Activated naive CD8-positive, alpha-beta T cell (primary cell): ENCODE results near the gene NELL1.

Source experiments
- H3K27ac Mint-ChIP-seq: one replicate; pipeline ENCODE4 v1.8.0; 2021; ENCODE audit warnings: mixed read lengths
- H3K27me3 Mint-ChIP-seq: one replicate; pipeline ENCODE4 v1.8.0; 2021; ENCODE audit warnings: mixed read lengths
- H3K36me3 Mint-ChIP-seq: one replicate; pipeline ENCODE4 v1.8.0; 2021; ENCODE audit warnings: mixed read lengths
- H3K4me1 Mint-ChIP-seq: one replicate; pipeline ENCODE4 v1.8.0; 2021; ENCODE audit warnings: low read depth, mixed read lengths
- H3K4me3 Mint-ChIP-seq: one replicate; pipeline ENCODE4 v1.8.0; 2021; ENCODE audit warnings: mild to moderate bottlenecking, mixed read lengths
- H3K9me3 Mint-ChIP-seq: one replicate; pipeline ENCODE4 v1.8.0; 2021; ENCODE audit warnings: low read depth, mixed read lengths

The NELL1 gene

GRCh38 chr11:21475276-21475675 lies 805.9 kb downstream of the NELL1 start:
- Mint-ChIP-seq H3K4me1 (no peaks in the 10 kb centered on the region), H3K27ac (no peak overlapping the region), H3K27me3 (no peaks in the 10 kb centered on the region), H3K9me3 (no peaks in the 10 kb centered on the region), H3K36me3 (no peaks in the 10 kb centered on the region), H3K4me3 (no peak overlapping the region)

GRCh38 chr11:21476588-21476987 lies 807.2 kb downstream of the NELL1 start:
- Mint-ChIP-seq H3K27ac (no peak overlapping the region), H3K9me3 (no peaks in the 10 kb centered on the region), H3K27me3 (no peaks in the 10 kb centered on the region), H3K4me3 (no peak overlapping the region), H3K4me1 (no peaks in the 10 kb centered on the region), H3K36me3 (no peaks in the 10 kb centered on the region)

- no peaks in the 10 kb centered on the region for H3K27me3 Mint-ChIP-seq
- H3K9me3 Mint-ChIP-seq, result no peaks in the 10 kb centered on the region
- H3K4me1 Mint-ChIP-seq, result no peaks in the 10 kb centered on the region
- no peak overlapping the region for H3K4me3 Mint-ChIP-seq
- no peak overlapping the region for H3K27ac Mint-ChIP-seq
- H3K36me3 Mint-ChIP-seq, result no peaks in the 10 kb centered on the region
These were observed 810.9 kb downstream of the NELL1 start for GRCh38 chr11:21480240-21480639.

GRCh38 chr11:21481255-21481654 lies 811.9 kb downstream of the NELL1 start:
- Mint-ChIP-seq H3K4me3 (no peak overlapping the region), H3K4me1 (no peaks in the 10 kb centered on the region), H3K36me3 (no peaks in the 10 kb centered on the region), H3K9me3 (no peaks in the 10 kb centered on the region), H3K27ac (no peak overlapping the region), H3K27me3 (no peaks in the 10 kb centered on the region)

- H3K36me3 Mint-ChIP-seq, result no peaks in the 10 kb centered on the region
- H3K27me3 Mint-ChIP-seq, result no peaks in the 10 kb centered on the region
- H3K9me3 Mint-ChIP-seq, result peaks cover 10% of the 10 kb centered on the region
- no peaks in the 10 kb centered on the region for H3K4me1 Mint-ChIP-seq
- no peak overlapping the region for H3K27ac Mint-ChIP-seq
- no peak overlapping the region for H3K4me3 Mint-ChIP-seq
These were observed 814.7 kb downstream of the NELL1 start for GRCh38 chr11:21484039-21484438.

GRCh38 chr11:21485006-21485405 lies 815.6 kb downstream of the NELL1 start:
- no peak overlapping the region for H3K4me3 Mint-ChIP-seq
- H3K27me3 Mint-ChIP-seq, result no peaks in the 10 kb centered on the region
- no peaks in the 10 kb centered on the region for H3K4me1 Mint-ChIP-seq
- peaks cover 17% of the 10 kb centered on the region for H3K9me3 Mint-ChIP-seq
- no peaks in the 10 kb centered on the region for H3K36me3 Mint-ChIP-seq
- no peak overlapping the region for H3K27ac Mint-ChIP-seq

- H3K9me3 Mint-ChIP-seq, result peaks cover 17% of the 10 kb centered on the region
- no peaks in the 10 kb centered on the region for H3K27me3 Mint-ChIP-seq
- no peak overlapping the region for H3K4me3 Mint-ChIP-seq
- H3K27ac Mint-ChIP-seq, result no peak overlapping the region
- no peaks in the 10 kb centered on the region for H3K36me3 Mint-ChIP-seq
- H3K4me1 Mint-ChIP-seq, result no peaks in the 10 kb centered on the region
These were observed 816.0 kb downstream of the NELL1 start for GRCh38 chr11:21485426-21485825.

- Mint-ChIP-seq H3K27me3 (no peaks in the 10 kb centered on the region), H3K27ac (no peak overlapping the region), H3K4me1 (no peaks in the 10 kb centered on the region), H3K9me3 (peaks cover 17% of the 10 kb centered on the region), H3K4me3 (no peak overlapping the region), H3K36me3 (no peaks in the 10 kb centered on the region)
These were observed 820.2 kb downstream of the NELL1 start for GRCh38 chr11:21489416-21490115.

GRCh38 chr11:21492931-21493330 lies 823.5 kb downstream of the NELL1 start:
- Mint-ChIP-seq H3K9me3 (peaks cover 19% of the 10 kb centered on the region), H3K27ac (no peak overlapping the region), H3K4me1 (no peaks in the 10 kb centered on the region), H3K36me3 (no peaks in the 10 kb centered on the region), H3K27me3 (no peaks in the 10 kb centered on the region), H3K4me3 (no peak overlapping the region)

GRCh38 chr11:21494946-21495345 lies 825.6 kb downstream of the NELL1 start:
- H3K27ac Mint-ChIP-seq, result no peak overlapping the region
- H3K36me3 Mint-ChIP-seq, result no peaks in the 10 kb centered on the region
- no peak overlapping the region for H3K4me3 Mint-ChIP-seq
- peaks cover 8% of the 10 kb centered on the region for H3K9me3 Mint-ChIP-seq
- no peaks in the 10 kb centered on the region for H3K27me3 Mint-ChIP-seq
- no peaks in the 10 kb centered on the region for H3K4me1 Mint-ChIP-seq

GRCh38 chr11:21495879-21496278 lies 826.5 kb downstream of the NELL1 start:
- Mint-ChIP-seq H3K4me1 (no peaks in the 10 kb centered on the region), H3K36me3 (no peaks in the 10 kb centered on the region), H3K27ac (no peak overlapping the region), H3K4me3 (no peak overlapping the region), H3K9me3 (peaks cover 7% of the 10 kb centered on the region), H3K27me3 (no peaks in the 10 kb centered on the region)

GRCh38 chr11:21501245-21501644 lies 831.9 kb downstream of the NELL1 start:
- Mint-ChIP-seq H3K27me3 (no peaks in the 10 kb centered on the region), H3K4me1 (no peaks in the 10 kb centered on the region), H3K9me3 (peaks cover 7% of the 10 kb centered on the region), H3K4me3 (no peak overlapping the region), H3K27ac (no peak overlapping the region), H3K36me3 (no peaks in the 10 kb centered on the region)

- H3K4me3 Mint-ChIP-seq, result no peak overlapping the region
- no peaks in the 10 kb centered on the region for H3K4me1 Mint-ChIP-seq
- no peaks in the 10 kb centered on the region for H3K36me3 Mint-ChIP-seq
- no peaks in the 10 kb centered on the region for H3K27me3 Mint-ChIP-seq
- H3K27ac Mint-ChIP-seq, result no peak overlapping the region
- no peaks in the 10 kb centered on the region for H3K9me3 Mint-ChIP-seq
These were observed 835.7 kb downstream of the NELL1 start for GRCh38 chr11:21505070-21505469.

- Mint-ChIP-seq H3K36me3 (no peaks in the 10 kb centered on the region), H3K27ac (no peak overlapping the region), H3K4me3 (no peak overlapping the region), H3K4me1 (no peaks in the 10 kb centered on the region), H3K9me3 (no peaks in the 10 kb centered on the region), H3K27me3 (no peaks in the 10 kb centered on the region)
These were observed 842.6 kb downstream of the NELL1 start for GRCh38 chr11:21511835-21512440.

- H3K9me3 Mint-ChIP-seq, result no peaks in the 10 kb centered on the region
- H3K27me3 Mint-ChIP-seq, result no peaks in the 10 kb centered on the region
- no peak overlapping the region for H3K4me3 Mint-ChIP-seq
- no peaks in the 10 kb centered on the region for H3K4me1 Mint-ChIP-seq
- no peaks in the 10 kb centered on the region for H3K36me3 Mint-ChIP-seq
- no peak overlapping the region for H3K27ac Mint-ChIP-seq
These were observed 844.9 kb downstream of the NELL1 start for GRCh38 chr11:21514316-21514715.

GRCh38 chr11:21520244-21520643 lies 850.9 kb downstream of the NELL1 start:
- Mint-ChIP-seq H3K9me3 (no peaks in the 10 kb centered on the region), H3K4me3 (no peak overlapping the region), H3K36me3 (no peaks in the 10 kb centered on the region), H3K4me1 (no peaks in the 10 kb centered on the region), H3K27ac (no peak overlapping the region), H3K27me3 (no peaks in the 10 kb centered on the region)
